ENCODE data around the gene ANKRD9.

GRCh38 chr14:102472791-102473150 is 36.8 kb downstream of the ANKRD9 start:
- TF ChIP-seq CTCF (IDR thresholded peaks at IDR 0.05) (no peak), POLR2A (IDR thresholded peaks at IDR 0.05) (no peak)

Data from uterus (tissue), 2 donors.